Neural crest cell (in vitro differentiated cells): ENCODE data around the gene TIMM23. TPM values are rescaled to one million over a fixed set of nuclear protein-coding genes. Genes with fewer than 3 reads are reported as not detected.

Experiments
- DNase-seq: peaks from one replicate; pipeline ENCODE4 v3.0.0; 2021; ENCODE audit warnings: low read depth, mixed read lengths, low spot score
- H3K27ac Mint-ChIP-seq: one replicate; pipeline ENCODE4 v1.8.0; 2021; ENCODE audit warnings: mild to moderate bottlenecking, mixed read lengths; ENCODE audit not compliant: unreplicated experiment
- H3K27me3 Mint-ChIP-seq: 2 replicates; pipeline ENCODE4 v1.8.0; 2021; ENCODE audit warnings: low read depth, mild to moderate bottlenecking, mixed read lengths
- H3K36me3 Mint-ChIP-seq: 2 replicates; pipeline ENCODE4 v1.8.0; 2021; ENCODE audit warnings: low read depth, mild to moderate bottlenecking, mixed read lengths
- H3K4me1 Mint-ChIP-seq: 2 replicates; pipeline ENCODE4 v1.8.0; 2021; ENCODE audit warnings: mixed read lengths
- H3K4me3 Mint-ChIP-seq: one replicate; pipeline ENCODE4 v1.8.0; 2021; ENCODE audit warnings: mild to moderate bottlenecking, mixed read lengths
- H3K9me3 Mint-ChIP-seq: 2 replicates; pipeline ENCODE4 v1.8.0; 2021; ENCODE audit warnings: mixed read lengths
- total RNA-seq: library from RNA; stranded (reverse); gene quantifications from 2 replicates; pipeline ENCODE4 v1.2.1, GENCODE V29; 2021
- TF ChIP-seq, protein P1 (sequence below): fragments of 200-600 bp; sonication (generic); conservative IDR thresholded peaks from 2 replicates; pipeline ENCODE4 v1.5.0; 2021; ENCODE audit warnings: antibody characterized with exemption, mild to moderate bottlenecking

TIMM23 gene
- total RNA-seq, 1 donor from 2014 or later, result 73.9 TPM

DNA sequence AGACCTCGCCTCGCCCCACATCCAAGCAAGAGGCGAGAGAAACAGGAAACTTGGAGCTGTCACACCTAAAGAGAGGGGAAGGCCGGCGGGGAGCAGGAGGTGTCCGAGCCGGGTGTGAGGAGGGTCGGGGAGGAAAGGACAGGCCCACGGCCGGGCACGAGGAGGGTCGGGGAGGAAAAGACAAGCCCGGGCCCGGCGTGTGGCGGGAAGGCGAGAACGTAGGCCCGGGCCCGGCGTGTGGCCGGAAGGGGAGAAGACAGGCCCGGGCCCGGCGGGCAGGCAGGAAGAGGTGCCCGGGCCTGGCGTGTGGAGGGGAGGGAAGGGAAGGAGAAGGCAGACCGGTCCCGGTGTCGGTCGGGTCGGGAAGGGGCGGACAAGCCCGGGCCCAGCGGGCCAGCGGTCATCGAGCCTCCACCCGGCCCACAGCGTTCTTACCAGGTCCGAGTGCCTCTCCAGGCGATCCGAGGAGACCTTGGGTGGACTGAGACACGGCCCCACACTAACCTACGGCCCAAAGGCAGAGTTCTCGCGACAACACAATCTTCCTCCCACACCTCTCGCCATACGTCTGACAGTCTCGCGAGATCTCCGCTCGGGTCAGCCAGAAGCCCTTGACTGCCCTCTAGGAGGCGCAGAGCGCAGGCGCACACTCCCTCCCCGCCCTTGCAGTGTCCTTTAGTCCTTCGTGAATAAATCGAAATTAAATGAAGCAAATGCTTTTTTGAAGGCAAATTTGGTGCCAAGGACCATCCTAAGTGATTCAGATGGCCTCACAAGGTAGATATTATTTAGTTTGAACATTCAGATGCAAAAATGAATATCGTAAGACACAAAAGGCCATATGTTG, 58.0 kb downstream of the TIMM23 start, which contains the start of gene NCOA4:
TSS of gene NCOA4 (minus strand) at position 533 of the 847 bp plus-strand sequence. CDS start 13,943 bp downstream, outside the sequence.
- H3K27ac Mint-ChIP-seq, result peak within 1 kb of the TSS; percentile 98
- peaks cover 3% of the 10 kb centered on the region for H3K9me3 Mint-ChIP-seq
- peaks cover 30% of the 10 kb centered on the region for H3K4me1 Mint-ChIP-seq
- H3K4me3 Mint-ChIP-seq, result peak within 1 kb of the TSS; percentile 94
- no peaks in the 10 kb centered on the region for H3K36me3 Mint-ChIP-seq
- peak; percentile 91 for DNase-seq
- TF ChIP-seq, protein P1, sequence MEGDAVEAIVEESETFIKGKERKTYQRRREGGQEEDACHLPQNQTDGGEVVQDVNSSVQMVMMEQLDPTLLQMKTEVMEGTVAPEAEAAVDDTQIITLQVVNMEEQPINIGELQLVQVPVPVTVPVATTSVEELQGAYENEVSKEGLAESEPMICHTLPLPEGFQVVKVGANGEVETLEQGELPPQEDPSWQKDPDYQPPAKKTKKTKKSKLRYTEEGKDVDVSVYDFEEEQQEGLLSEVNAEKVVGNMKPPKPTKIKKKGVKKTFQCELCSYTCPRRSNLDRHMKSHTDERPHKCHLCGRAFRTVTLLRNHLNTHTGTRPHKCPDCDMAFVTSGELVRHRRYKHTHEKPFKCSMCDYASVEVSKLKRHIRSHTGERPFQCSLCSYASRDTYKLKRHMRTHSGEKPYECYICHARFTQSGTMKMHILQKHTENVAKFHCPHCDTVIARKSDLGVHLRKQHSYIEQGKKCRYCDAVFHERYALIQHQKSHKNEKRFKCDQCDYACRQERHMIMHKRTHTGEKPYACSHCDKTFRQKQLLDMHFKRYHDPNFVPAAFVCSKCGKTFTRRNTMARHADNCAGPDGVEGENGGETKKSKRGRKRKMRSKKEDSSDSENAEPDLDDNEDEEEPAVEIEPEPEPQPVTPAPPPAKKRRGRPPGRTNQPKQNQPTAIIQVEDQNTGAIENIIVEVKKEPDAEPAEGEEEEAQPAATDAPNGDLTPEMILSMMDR, result peak; percentile 71
- peaks cover under 1% of the 10 kb centered on the region for H3K27me3 Mint-ChIP-seq

DNA sequence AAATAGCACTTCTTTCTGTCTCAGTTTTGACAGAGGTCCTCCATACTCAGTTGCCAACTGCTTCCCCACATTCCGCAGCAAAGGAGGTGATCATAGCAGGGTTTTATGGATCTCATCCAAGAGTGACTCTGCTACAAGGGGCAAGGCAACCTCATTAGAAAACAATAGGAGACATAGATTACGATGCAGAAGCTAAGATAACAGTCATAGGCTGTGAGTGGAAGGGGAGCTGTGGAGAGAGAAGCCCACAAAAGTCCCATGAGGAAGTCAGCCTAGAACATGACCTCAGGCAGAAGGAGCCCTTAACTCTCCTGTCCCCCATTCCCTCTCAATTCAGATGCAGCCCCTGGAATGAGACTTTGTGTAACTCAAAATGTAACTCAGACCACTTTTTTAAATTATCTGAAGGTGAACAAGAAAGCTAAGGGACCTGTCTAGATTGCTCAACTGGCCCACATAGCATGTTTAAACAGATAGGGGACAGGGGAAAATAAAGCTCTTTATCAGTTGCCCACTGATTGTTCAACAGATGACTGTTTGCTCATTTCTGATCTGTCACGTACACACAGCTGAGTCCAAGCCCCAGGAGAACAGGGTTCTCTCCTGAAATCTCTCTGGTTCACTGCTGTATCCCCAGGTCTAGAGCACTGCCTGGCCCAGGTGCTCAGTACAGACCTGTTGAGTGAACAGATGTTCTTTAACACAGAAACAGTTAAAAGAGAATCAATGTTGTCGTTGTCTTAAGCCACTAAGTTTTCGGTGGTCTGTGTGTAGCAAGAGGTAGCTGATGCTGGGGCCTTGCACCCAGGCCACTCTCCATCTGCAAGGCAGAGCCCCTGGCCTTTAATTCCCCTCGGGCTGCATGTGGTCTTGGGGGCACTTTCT, 59.6 kb downstream of the TIMM23 start:
- H3K4me1 Mint-ChIP-seq, result peaks cover 26% of the 10 kb centered on the region
- no peaks in the 10 kb centered on the region for H3K36me3 Mint-ChIP-seq
- TF ChIP-seq, protein P1, result no peak
- DNase-seq, result no peak
- H3K9me3 Mint-ChIP-seq, result peaks cover 3% of the 10 kb centered on the region
- no peak overlapping the region for H3K27ac Mint-ChIP-seq
- H3K4me3 Mint-ChIP-seq, result peak overlapping the region; percentile 78
- peaks cover 6% of the 10 kb centered on the region for H3K27me3 Mint-ChIP-seq

DNA sequence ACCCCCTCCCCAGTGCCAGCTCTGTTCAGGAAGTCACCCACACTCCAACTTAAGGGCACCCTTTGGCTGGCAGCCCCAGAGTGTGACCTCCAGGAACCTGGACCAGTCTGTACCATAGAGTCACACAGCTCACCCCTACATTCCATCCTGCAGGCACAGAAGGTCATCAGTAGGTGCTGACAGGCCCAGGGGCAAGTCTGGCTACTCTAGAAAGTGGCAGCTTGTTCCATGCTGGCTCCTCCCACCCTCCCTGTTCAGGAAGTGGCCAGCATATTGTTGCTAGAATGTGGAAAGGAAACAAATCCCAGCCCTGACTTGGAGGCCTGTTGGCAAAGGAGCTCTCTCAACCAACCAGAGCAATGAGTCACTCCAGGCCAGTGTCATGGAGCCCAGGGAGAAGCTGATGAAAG, 61.3 kb downstream of the TIMM23 start:
- Mint-ChIP-seq H3K36me3 (no peaks in the 10 kb centered on the region), H3K4me1 (peaks cover 18% of the 10 kb centered on the region), H3K27ac (no peak overlapping the region), H3K9me3 (peaks cover 3% of the 10 kb centered on the region), H3K27me3 (peaks cover 6% of the 10 kb centered on the region), H3K4me3 (no peak overlapping the region)
- TF ChIP-seq, protein P1, result no peak
- DNase-seq, result no peak

DNA sequence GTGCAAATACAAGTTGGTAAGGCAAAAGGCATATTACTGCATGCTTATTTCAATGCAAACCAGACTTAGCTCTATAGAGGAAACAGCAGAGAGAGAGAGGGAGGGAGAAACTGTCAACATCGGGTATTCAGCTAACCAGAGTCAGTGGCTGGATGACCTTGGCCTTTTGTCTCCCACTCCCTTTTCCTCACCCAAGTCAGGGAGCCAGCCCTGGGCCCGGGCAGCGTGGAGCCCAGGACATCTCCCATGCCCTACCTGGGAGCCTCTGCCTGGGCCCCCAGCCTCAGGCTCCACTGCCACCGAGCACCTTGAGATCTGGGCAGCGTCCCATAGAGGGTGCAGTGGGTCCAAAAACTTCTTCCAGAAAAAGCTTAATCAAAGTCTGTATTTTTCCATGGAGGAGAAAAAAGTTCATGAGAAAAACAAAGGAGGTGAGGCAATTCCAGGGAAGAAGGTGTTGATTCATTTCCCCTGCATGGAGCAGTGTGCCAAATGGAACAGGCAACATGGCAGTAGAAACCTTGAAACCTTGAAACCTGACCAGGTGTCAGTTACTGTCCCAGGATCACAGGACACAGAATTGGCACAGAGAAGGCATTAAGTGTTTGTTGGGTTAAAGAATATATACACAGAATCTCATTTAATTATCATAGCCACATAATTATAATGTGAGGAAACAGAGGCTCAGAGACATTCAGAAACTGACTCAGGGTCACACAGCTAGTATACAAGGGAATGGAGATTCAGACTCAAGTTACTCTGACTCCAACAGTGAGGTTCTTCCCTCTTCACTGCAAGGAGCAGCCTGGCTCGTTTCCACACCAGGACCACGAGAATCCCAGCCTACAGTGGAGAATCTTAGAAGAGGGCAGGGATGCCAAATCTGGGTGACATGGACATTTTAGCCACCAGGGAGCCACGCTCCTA, 63.9 kb downstream of the TIMM23 start:
- Mint-ChIP-seq H3K9me3 (no peaks in the 10 kb centered on the region), H3K27ac (no peak overlapping the region), H3K4me3 (no peak overlapping the region), H3K27me3 (peaks cover 8% of the 10 kb centered on the region), H3K4me1 (no peaks in the 10 kb centered on the region), H3K36me3 (no peaks in the 10 kb centered on the region)
- no peak for DNase-seq
- TF ChIP-seq, protein P1, result no peak
